Activated CD4-positive, alpha-beta T cell treated with anti-CD3 and anti-CD28 coated beads, Interleukin-2, Interleukin-6, amounts not matched to agents 100 ng/mL and 50 ng/mL, durations not matched to agents 16 hours and 8 hours (primary cell): ENCODE results near the gene GRIN1.
"Not testable (repeated sequence)": the region's sequence is repeated elsewhere in the genome, so short reads cannot be mapped to it uniquely, and the experiment has no call there.

Experiments used
- DNase-seq: peaks from one replicate; pipeline ENCODE4 v3.0.0-alpha.2; 2020

GRIN1 gene

GRCh38 chr9:137129456-137130175 is 9.3 kb upstream of the GRIN1 start:
- DNase-seq: peak; percentile 95

GRCh38 chr9:137130176-137130755 is 8.7 kb upstream of the GRIN1 start:
- peak; percentile 34 for DNase-seq

GRCh38 chr9:137134191-137134590 is 4.8 kb upstream of the GRIN1 start:
- no peak for DNase-seq

GRCh38 chr9:137135154-137135553 is 3.8 kb upstream of the GRIN1 start:
- DNase-seq: not testable (repeated sequence)

GRCh38 chr9:137136261-137136880 is 2.6 kb upstream of the GRIN1 start:
- DNase-seq: no peak

- DNase-seq: no peak
These were observed 1.9 kb upstream of the GRIN1 start for GRCh38 chr9:137136881-137137607.

GRCh38 chr9:137138058-137138721 is 764 bp upstream of the GRIN1 start:
- DNase-seq: peak; percentile 27

GRCh38 chr9:137139468-137140150 is 655 bp downstream of the GRIN1 start:
- no peak for DNase-seq

- no peak for DNase-seq
These were observed 1.4 kb downstream of the GRIN1 start for GRCh38 chr9:137140151-137141012.

- DNase-seq: no peak
These were observed 2.3 kb downstream of the GRIN1 start for GRCh38 chr9:137141050-137141810.

- no peak for DNase-seq
These were observed 3.3 kb downstream of the GRIN1 start for GRCh38 chr9:137141976-137142936.

GRCh38 chr9:137143459-137143858 is 4.5 kb downstream of the GRIN1 start:
- no peak for DNase-seq

- DNase-seq: no peak
These were observed 7.0 kb downstream of the GRIN1 start for GRCh38 chr9:137145731-137146526.

GRCh38 chr9:137146527-137146918 is 7.6 kb downstream of the GRIN1 start:
- no peak for DNase-seq

- no peak for DNase-seq
These were observed 8.3 kb downstream of the GRIN1 start for GRCh38 chr9:137147091-137147792.

GRCh38 chr9:137147793-137148160 is 8.8 kb downstream of the GRIN1 start:
- no peak for DNase-seq

GRCh38 chr9:137148242-137148641 is 9.3 kb downstream of the GRIN1 start:
- no peak for DNase-seq

GRCh38 chr9:137148661-137149060 is 9.7 kb downstream of the GRIN1 start:
- DNase-seq: no peak
